Osteocyte (in vitro differentiated cells): Measurements from ENCODE around the gene ERCC2. TPM values are rescaled to one million over a fixed set of nuclear protein-coding genes. Genes with fewer than 3 reads are reported as not detected.

ENCODE experiments used
- DNase-seq: peaks from one replicate; pipeline ENCODE4 v3.0.0; 2021; ENCODE audit warnings: mixed read lengths; ENCODE audit not compliant: unreplicated experiment; ENCODE audit errors: extremely low spot score
- H3K27ac Mint-ChIP-seq: one replicate; pipeline ENCODE4 v1.8.0; 2021; ENCODE audit warnings: mild to moderate bottlenecking, mixed read lengths; ENCODE audit not compliant: unreplicated experiment
- H3K27me3 Mint-ChIP-seq: one replicate; pipeline ENCODE4 v1.8.0; 2021; ENCODE audit warnings: mixed read lengths; ENCODE audit not compliant: unreplicated experiment
- H3K36me3 Mint-ChIP-seq: one replicate; pipeline ENCODE4 v1.8.0; 2021; ENCODE audit warnings: mixed read lengths; ENCODE audit not compliant: unreplicated experiment
- H3K4me1 Mint-ChIP-seq: one replicate; pipeline ENCODE4 v1.8.0; 2021; ENCODE audit warnings: mixed read lengths; ENCODE audit not compliant: unreplicated experiment
- H3K4me3 Mint-ChIP-seq: one replicate; pipeline ENCODE4 v1.8.0; 2021; ENCODE audit warnings: mild to moderate bottlenecking, moderate library complexity, mixed read lengths; ENCODE audit not compliant: unreplicated experiment
- H3K9me3 Mint-ChIP-seq: one replicate; pipeline ENCODE4 v1.8.0; 2021; ENCODE audit warnings: mixed read lengths; ENCODE audit not compliant: unreplicated experiment
- total RNA-seq: library from RNA; stranded (reverse); gene quantifications from 2 replicates; pipeline ENCODE4 v1.2.1, GENCODE V29; 2021
- TF ChIP-seq, protein P1 (sequence below): fragments of 200-600 bp; sonication (generic); IDR thresholded peaks from 2 replicates; pipeline ENCODE4 v1.5.0; 2021; ENCODE audit warnings: antibody characterized with exemption, mild to moderate bottlenecking, moderate library complexity

Gene ERCC2
- total RNA-seq, 1 donor from 2014 or later = 32.7 TPM

DNA sequence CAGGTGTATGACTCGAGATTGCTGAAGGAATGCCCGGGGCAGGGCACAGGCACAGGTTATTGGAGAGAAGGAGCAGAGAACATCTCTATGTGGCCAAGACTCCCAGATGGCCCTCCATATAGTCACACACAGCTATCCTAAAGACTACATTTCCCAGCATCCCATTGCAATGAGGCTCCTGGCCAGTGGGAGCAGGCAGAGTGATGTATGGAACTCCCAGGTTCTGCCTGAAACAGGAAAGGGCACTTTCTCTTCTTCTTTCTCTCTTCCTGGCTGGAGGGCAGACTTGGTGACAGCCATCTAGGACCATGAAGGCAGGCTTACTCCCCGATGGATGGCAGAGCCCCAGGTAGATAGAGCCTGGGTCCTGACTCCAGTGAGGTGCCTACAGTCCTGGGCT, 21.0 kb upstream of the ERCC2 start:
- no peak for DNase-seq
- Mint-ChIP-seq H3K27ac (no peak overlapping the region), H3K27me3 (no peaks in the 10 kb centered on the region), H3K9me3 (no peaks in the 10 kb centered on the region), H3K4me3 (no peak overlapping the region), H3K36me3 (peaks cover 6% of the 10 kb centered on the region), H3K4me1 (no peaks in the 10 kb centered on the region)
- TF ChIP-seq, protein P1, sequence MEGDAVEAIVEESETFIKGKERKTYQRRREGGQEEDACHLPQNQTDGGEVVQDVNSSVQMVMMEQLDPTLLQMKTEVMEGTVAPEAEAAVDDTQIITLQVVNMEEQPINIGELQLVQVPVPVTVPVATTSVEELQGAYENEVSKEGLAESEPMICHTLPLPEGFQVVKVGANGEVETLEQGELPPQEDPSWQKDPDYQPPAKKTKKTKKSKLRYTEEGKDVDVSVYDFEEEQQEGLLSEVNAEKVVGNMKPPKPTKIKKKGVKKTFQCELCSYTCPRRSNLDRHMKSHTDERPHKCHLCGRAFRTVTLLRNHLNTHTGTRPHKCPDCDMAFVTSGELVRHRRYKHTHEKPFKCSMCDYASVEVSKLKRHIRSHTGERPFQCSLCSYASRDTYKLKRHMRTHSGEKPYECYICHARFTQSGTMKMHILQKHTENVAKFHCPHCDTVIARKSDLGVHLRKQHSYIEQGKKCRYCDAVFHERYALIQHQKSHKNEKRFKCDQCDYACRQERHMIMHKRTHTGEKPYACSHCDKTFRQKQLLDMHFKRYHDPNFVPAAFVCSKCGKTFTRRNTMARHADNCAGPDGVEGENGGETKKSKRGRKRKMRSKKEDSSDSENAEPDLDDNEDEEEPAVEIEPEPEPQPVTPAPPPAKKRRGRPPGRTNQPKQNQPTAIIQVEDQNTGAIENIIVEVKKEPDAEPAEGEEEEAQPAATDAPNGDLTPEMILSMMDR = no peak

DNA sequence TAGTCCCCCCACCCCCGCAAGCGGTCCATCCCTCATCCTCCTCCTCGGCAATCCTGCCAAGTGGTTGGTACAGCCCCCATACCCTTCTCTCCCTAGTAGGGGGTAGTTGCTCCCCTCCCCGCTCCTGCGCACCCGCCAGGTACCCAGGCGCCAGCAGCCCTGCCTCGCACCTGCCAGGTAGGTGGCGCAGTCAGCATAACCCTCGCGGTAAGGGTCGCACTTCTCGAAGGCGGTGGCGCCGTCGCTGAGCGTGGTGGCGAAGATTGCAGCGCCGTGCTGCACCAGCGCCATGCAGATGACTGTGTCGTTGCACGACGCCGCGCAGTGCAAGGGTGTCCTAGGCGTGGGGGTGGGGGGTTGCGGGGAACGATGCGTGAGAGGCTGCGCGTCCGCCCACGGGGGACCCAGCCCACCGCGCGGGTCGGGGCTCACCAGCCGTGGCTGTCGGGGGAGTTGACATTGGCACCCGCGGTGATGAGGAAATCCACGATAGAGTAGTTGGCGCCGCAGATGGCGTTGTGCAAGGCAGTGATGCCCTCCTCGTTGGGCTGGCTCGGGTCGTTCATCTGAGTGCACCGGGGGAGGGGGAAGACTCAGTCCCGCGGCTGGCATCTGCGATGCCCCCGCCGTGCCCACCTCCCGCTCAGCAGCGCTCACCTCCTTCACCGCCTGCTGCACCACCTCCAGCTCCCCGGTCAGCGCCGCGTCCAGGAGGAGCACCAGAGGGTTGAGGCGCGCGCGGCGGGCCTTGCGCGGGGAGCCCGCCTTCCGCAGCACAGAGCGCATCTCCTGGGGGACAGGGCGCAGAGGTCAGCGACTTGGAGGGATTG, 15.2 kb upstream of the ERCC2 start:
- DNase-seq = no peak
- Mint-ChIP-seq H3K4me3 (no peak overlapping the region), H3K4me1 (peaks cover 2% of the 10 kb centered on the region), H3K9me3 (no peaks in the 10 kb centered on the region), H3K36me3 (peaks cover 1% of the 10 kb centered on the region), H3K27ac (no peak overlapping the region), H3K27me3 (no peaks in the 10 kb centered on the region)
- TF ChIP-seq, protein P1 = no peak

DNA sequence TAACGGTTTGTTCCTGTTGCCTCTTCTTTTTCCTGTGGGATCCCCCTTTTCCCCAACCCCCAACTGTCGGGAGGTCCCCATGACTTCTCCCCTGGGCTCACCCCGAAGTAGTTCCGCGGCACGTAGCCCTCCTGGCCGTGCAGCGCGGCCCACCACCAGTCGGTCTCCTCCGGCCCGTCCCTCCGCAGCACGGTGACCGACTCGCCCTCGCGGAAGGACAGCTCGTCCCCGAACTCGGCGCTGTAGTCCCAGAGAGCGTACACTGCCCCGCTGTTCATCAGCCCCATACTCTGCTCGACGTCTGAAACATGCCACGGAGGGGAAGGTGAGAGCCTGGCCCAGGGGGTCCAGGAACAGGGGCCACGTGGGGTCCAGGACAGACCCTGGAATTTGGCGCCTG, 12.1 kb upstream of the ERCC2 start:
- Mint-ChIP-seq H3K27me3 (no peaks in the 10 kb centered on the region), H3K36me3 (no peaks in the 10 kb centered on the region), H3K4me1 (peaks cover 12% of the 10 kb centered on the region), H3K27ac (no peak overlapping the region), H3K4me3 (no peak overlapping the region), H3K9me3 (no peaks in the 10 kb centered on the region)
- TF ChIP-seq, protein P1 = no peak
- no peak for DNase-seq

DNA sequence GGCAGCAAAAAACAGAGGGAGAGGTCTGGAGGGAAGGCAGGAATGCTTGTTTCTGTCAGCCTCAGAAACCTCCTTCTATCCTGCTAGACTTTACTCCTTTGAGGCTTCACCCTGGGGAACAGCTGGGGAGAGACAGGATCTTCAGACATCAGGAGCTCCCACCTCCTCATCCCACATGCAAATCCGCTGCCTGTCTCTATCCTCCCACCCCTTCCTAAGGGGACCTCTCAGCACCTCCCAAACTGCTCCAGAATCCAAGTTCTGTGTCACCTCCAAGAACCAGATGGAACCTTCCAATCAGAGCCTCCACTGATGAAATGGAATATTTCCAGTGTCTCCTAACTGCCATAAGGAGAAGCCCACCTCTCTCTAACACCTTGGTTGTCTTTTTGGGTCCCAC, 9.7 kb upstream of the ERCC2 start:
- Mint-ChIP-seq H3K27ac (peak overlapping the region; percentile 32), H3K36me3 (no peaks in the 10 kb centered on the region), H3K4me3 (no peak overlapping the region), H3K9me3 (no peaks in the 10 kb centered on the region), H3K27me3 (no peaks in the 10 kb centered on the region), H3K4me1 (peaks cover 23% of the 10 kb centered on the region)
- TF ChIP-seq, protein P1 = no peak
- DNase-seq = no peak

GRCh38 chr19:45376045-45376724, 5.8 kb upstream of the ERCC2 start:
- no peak for DNase-seq
- no peaks in the 10 kb centered on the region for H3K36me3 Mint-ChIP-seq
- no peak overlapping the region for H3K4me3 Mint-ChIP-seq
- peaks cover 26% of the 10 kb centered on the region for H3K4me1 Mint-ChIP-seq
- no peaks in the 10 kb centered on the region for H3K9me3 Mint-ChIP-seq
- no peaks in the 10 kb centered on the region for H3K27me3 Mint-ChIP-seq
- peak overlapping the region; percentile 85 for H3K27ac Mint-ChIP-seq
- TF ChIP-seq, protein P1 = no peak
